WTC11 (cell line): Measurements from ENCODE around the gene WNT5A.

ENCODE experiments used
- ELF4 ChIP-seq: sonication (generic); formaldehyde crosslinking; IDR thresholded peaks from 2 replicates; pipeline ENCODE4 v1.8.1; 2022; ENCODE audit warnings: low read depth, mild to moderate bottlenecking, moderate library complexity, missing genetic modification reagents
- MAX ChIP-seq: sonication (generic); formaldehyde crosslinking; IDR thresholded peaks from 2 replicates; pipeline ENCODE4 v1.8.0; 2022; ENCODE audit warnings: mild to moderate bottlenecking, missing genetic modification reagents
- TEAD4 ChIP-seq: sonication (generic); formaldehyde crosslinking; IDR thresholded peaks from 2 replicates; pipeline ENCODE4 v1.8.0; 2022; ENCODE audit warnings: mild to moderate bottlenecking, missing genetic modification reagents
- TF ChIP-seq, protein P1 (sequence below): sonication (generic); formaldehyde crosslinking; IDR thresholded peaks from 2 replicates; pipeline ENCODE4 v1.8.0; 2023; ENCODE audit warnings: missing genetic modification reagents

DNA sequence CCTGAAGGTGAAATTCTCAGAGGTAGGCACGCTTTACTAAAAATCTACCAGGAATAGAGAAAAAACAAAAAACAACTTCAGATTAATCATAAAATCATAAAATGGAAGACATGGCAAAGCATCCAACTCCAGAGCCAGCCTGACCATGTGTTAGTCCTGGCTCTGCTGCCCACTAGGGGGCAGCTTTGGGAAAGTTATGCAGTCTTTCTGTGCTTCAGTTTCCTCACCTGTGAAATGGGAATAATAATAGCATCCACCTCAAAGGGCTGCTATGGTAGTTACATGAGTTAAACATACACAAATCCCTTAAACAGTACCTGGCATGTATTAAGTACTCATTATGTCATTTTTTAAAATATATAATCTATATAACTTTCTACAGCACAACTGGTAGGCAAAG, 52.3 kb downstream of the WNT5A start:
- TF ChIP-seq TEAD4 (CRISPR knock-in tag) (no peak), MAX (no peak), ELF4 (no peak)
- TF ChIP-seq, protein P1, sequence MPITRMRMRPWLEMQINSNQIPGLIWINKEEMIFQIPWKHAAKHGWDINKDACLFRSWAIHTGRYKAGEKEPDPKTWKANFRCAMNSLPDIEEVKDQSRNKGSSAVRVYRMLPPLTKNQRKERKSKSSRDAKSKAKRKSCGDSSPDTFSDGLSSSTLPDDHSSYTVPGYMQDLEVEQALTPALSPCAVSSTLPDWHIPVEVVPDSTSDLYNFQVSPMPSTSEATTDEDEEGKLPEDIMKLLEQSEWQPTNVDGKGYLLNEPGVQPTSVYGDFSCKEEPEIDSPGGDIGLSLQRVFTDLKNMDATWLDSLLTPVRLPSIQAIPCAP (CRISPR knock-in tag), result no peak
